HG02840 (cell line): ENCODE measurements around the gene SYNDIG1.

ENCODE experiments used
- ATAC-seq: cut with Tn5 transposase; IDR thresholded peaks from one replicate; pipeline ENCODE4 v1.9.1; 2021; ENCODE audit warnings: mild to moderate bottlenecking, moderate library complexity, moderate number of reproducible peaks; ENCODE audit not compliant: unreplicated experiment, low FRiP score

SYNDIG1 gene

GRCh38 chr20:24699321-24700165, 230.1 kb downstream of the SYNDIG1 start:
- ATAC-seq: no peak

- no peak for ATAC-seq
These were observed 230.9 kb downstream of the SYNDIG1 start for GRCh38 chr20:24700166-24700860.

GRCh38 chr20:24701027-24701426, 231.6 kb downstream of the SYNDIG1 start:
- ATAC-seq: no peak

GRCh38 chr20:24701668-24702067, 232.2 kb downstream of the SYNDIG1 start:
- no peak for ATAC-seq

GRCh38 chr20:24702501-24703283, 233.3 kb downstream of the SYNDIG1 start:
- no peak for ATAC-seq

- no peak for ATAC-seq
These were observed 233.8 kb downstream of the SYNDIG1 start for GRCh38 chr20:24703284-24703610.

- no peak for ATAC-seq
These were observed 235.5 kb downstream of the SYNDIG1 start for GRCh38 chr20:24704899-24705298.

- no peak for ATAC-seq
These were observed 236.1 kb downstream of the SYNDIG1 start for GRCh38 chr20:24705486-24705885.

GRCh38 chr20:24708411-24709295, 239.2 kb downstream of the SYNDIG1 start:
- ATAC-seq: no peak
